Cardiac muscle cell (in vitro differentiated cells and primary cell): ENCODE measurements around the gene FRMPD2. TPM values are rescaled to one million over a fixed set of nuclear protein-coding genes. Genes with fewer than 3 reads are reported as not detected.

Source experiments
- DNase-seq, 2 donors: peaks; one replicate each; pipeline versions ENCODE4 v3.0.0 to v3.0.0-alpha.2; 2010 to 2017; ENCODE audit warnings: low read depth in 1 of 2, low spot score in 1 of 2
- H3K27ac ChIP-seq: fragments of 200-600 bp; sonication (generic); 2 replicates; pipeline ENCODE4 v1.5.1; 2016
- H3K27me3 ChIP-seq: fragments of 200-600 bp; sonication (generic); 2 replicates; pipeline ENCODE4 v1.6.0; 2016; ENCODE audit warnings: control low read depth
- H3K36me3 ChIP-seq: fragments of 200-600 bp; sonication (generic); 2 replicates; pipeline ENCODE4 v1.5.1; 2016; ENCODE audit warnings: control low read depth
- H3K4me1 ChIP-seq: fragments of 200-600 bp; sonication (generic); 2 replicates; pipeline ENCODE4 v1.8.1; 2017; ENCODE audit warnings: low read depth, mild to moderate bottlenecking, mixed run types
- H3K4me3 ChIP-seq: fragments of 200-600 bp; sonication (generic); 2 replicates; pipeline ENCODE4 v1.5.1; 2016; ENCODE audit warnings: mild to moderate bottlenecking
- H3K9me3 ChIP-seq: fragments of 200-600 bp; sonication (generic); 2 replicates; pipeline ENCODE4 v1.5.1; 2017; ENCODE audit warnings: low read depth, mild to moderate bottlenecking, control low read depth
- CTCF ChIP-seq: IDR thresholded peaks from 2 replicates; pipeline ENCODE4 v1.5.1; 2012; ENCODE audit warnings: low read depth, mild to moderate bottlenecking, low read length
- polyA plus RNA-seq: library from polyadenylated mRNA; unstranded; fragments of >200 nt; fragmentation: Nextera tagmentation; extraction: Ambion mirVana; gene quantifications from 2 replicates; pipeline ENCODE4 v1.2.1, GENCODE V29; 2016
- total RNA-seq: library from RNA; depleted of rRNA; stranded (reverse); fragments of >200 nt; gene quantifications from 2 replicates; pipeline ENCODE4 v1.2.3, GENCODE V29; 2016

FRMPD2 gene
- total and polyA plus RNA-seq, 2 experiments from 2014 or later = 2.3 to 3.0 TPM

- Histone ChIP-seq H3K36me3 (no peaks in the 10 kb centered on the region), H3K9me3 (no peaks in the 10 kb centered on the region), H3K4me3 (no peak overlapping the region), H3K4me1 (no peaks in the 10 kb centered on the region), H3K27me3 (no peaks in the 10 kb centered on the region), H3K27ac (no peak overlapping the region)
- no peak for TF ChIP-seq CTCF
- no peak for DNase-seq
Observed at GRCh38 chr10:48294431-48294830, 19.9 kb upstream of the FRMPD2 start.

GRCh38 chr10:48292616-48293015 lies 18.1 kb upstream of the FRMPD2 start:
- Histone ChIP-seq H3K27ac (no peak overlapping the region), H3K4me3 (no peak overlapping the region), H3K27me3 (no peaks in the 10 kb centered on the region), H3K4me1 (peaks cover 8% of the 10 kb centered on the region), H3K9me3 (no peaks in the 10 kb centered on the region), H3K36me3 (no peaks in the 10 kb centered on the region)
- DNase-seq = no peak
- TF ChIP-seq CTCF = no peak

GRCh38 chr10:48291190-48291589 lies 16.7 kb upstream of the FRMPD2 start:
- Histone ChIP-seq H3K36me3 (no peaks in the 10 kb centered on the region), H3K27ac (no peak overlapping the region), H3K27me3 (no peaks in the 10 kb centered on the region), H3K4me1 (peaks cover 12% of the 10 kb centered on the region), H3K9me3 (no peaks in the 10 kb centered on the region), H3K4me3 (no peak overlapping the region)
- no peak for TF ChIP-seq CTCF
- no peak for DNase-seq

GRCh38 chr10:48290286-48290685 lies 15.8 kb upstream of the FRMPD2 start:
- Histone ChIP-seq H3K4me3 (no peak overlapping the region), H3K27me3 (no peaks in the 10 kb centered on the region), H3K9me3 (no peaks in the 10 kb centered on the region), H3K36me3 (no peaks in the 10 kb centered on the region), H3K4me1 (peaks cover 12% of the 10 kb centered on the region), H3K27ac (no peak overlapping the region)
- TF ChIP-seq CTCF = no peak
- DNase-seq = no peak

- Histone ChIP-seq H3K27me3 (no peaks in the 10 kb centered on the region), H3K36me3 (no peaks in the 10 kb centered on the region), H3K4me1 (peaks cover 19% of the 10 kb centered on the region), H3K9me3 (no peaks in the 10 kb centered on the region), H3K27ac (no peak overlapping the region), H3K4me3 (no peak overlapping the region)
- DNase-seq = peak; percentile 65 to 85
- TF ChIP-seq CTCF = peak; percentile 88
Observed at GRCh38 chr10:48289501-48290238, 15.2 kb upstream of the FRMPD2 start.

- Histone ChIP-seq H3K9me3 (no peaks in the 10 kb centered on the region), H3K4me3 (no peak overlapping the region), H3K36me3 (no peaks in the 10 kb centered on the region), H3K27ac (no peak overlapping the region), H3K4me1 (peaks cover 19% of the 10 kb centered on the region), H3K27me3 (no peaks in the 10 kb centered on the region)
- no peak for DNase-seq
- TF ChIP-seq CTCF = no peak
Observed at GRCh38 chr10:48288661-48289060, 14.2 kb upstream of the FRMPD2 start.
